Renal cortex interstitium (tissue), 11 donors: ENCODE measurements around the gene CACNA1C. TPM values are rescaled to one million over a fixed set of nuclear protein-coding genes. Genes with fewer than 3 reads are reported as not detected.
"Not testable (repeated sequence)": the region's sequence is repeated elsewhere in the genome, so short reads cannot be mapped to it uniquely, and the experiment has no call there.

Source experiments
- DNase-seq, 11 donors: peaks; one replicate each; pipeline ENCODE4 v3.0.0-alpha.2; 2013; ENCODE audit warnings: low read depth in 9 of 11, low spot score in 4 of 11; ENCODE audit errors: extremely low read depth in 1 of 11
- polyA plus RNA-seq, 3 donors: library from polyadenylated mRNA; unstranded; fragments of 120-200 nt; gene quantifications; one replicate each; pipeline ENCODE4 v1.2.1, GENCODE V29; 2013; ENCODE audit not compliant: insufficient read length in 3 of 3

Gene CACNA1C
- polyA plus RNA-seq, 3 donors: 7.2 to 13.1 (median 7.8) TPM

DNA sequence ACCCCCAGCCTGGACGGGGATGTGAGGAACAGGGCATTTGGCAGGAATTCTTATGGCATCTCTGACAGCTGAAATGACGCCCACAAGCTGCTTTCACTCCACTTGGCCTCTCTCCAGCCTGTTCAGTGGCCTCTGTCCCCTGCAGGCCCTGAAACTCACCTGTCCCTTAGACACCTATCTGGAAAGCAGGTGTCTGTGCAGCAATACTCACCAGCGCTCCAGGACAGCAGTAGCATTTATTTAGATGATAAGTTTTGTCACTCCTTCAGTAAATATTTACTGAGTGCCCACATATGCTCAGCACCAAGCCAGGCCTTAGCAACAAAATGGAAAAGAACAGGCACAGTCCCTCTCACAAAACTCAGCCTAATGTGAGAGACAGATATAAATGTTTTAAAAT lies 430.9 kb downstream of the CACNA1C start:
- no peak for DNase-seq

DNA sequence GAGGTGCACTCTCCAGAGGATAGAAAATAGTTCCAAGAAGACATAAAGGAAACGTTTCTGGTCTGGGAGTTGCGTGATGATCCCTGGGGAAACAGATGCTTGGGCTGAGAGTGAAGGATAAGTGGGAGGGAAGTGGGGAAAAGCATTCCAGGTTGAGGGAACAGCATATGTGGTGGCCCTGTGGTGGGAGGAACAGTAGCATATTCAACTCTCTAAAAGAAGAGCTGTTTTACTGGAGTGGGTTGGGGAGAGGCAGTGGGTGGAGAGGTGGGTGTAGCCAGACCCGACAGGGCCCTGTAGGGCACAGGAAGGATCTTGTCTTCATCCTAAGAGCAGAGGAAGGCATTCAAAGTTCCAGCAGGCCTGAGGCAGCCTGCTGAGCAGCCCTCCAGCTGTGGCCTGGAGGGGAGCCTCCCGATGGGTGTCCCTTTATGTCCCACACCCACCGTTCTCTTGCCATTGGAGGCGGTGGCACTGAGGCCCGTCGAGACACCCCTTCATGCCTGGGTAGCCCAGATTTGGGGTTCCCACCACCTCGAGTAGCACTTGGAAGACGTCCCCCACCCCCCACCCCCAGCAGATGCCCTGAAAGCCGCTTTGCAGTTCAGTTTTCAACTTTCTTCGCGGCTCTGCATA lies 431.5 kb downstream of the CACNA1C start:
- DNase-seq: no peak

DNA sequence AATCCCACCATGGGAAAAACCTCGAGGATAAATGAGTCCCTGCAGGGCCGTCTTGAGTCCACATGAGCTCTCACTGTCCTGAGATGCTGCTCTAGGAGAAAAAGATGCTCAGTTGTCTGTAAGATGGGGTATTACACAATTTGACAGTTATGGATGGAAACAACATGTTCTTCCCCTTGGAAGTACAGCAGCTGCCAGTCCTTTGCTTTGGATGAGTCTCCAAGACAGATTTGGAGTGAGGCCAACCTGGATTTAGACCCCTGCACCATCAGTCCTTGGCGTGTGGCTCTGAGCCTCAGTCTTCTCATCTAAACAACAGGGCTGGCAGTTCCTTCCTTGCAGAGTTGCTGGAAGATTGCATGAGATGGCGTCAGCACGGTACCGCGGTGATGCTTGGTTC lies 432.9 kb downstream of the CACNA1C start:
- DNase-seq: no peak

DNA sequence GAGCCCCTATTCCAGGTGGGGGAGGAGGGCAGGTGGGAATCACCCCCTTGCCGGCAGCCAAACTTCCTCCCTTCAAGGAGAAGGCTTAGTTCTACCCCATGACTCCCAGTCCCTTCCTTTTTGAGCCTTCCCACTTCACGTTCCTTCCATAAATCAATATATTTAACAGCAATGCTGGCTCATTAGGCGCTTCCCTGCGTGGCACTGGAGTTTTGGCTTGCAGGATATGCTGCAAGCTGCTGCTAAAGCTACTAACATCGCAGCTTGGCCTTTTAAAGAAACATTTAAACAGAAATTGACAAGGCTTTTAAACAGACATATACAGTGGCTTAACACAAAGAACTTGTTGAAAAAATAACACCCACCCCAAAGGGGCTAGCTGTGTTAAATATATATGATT lies 434.0 kb downstream of the CACNA1C start:
- DNase-seq: no peak

DNA sequence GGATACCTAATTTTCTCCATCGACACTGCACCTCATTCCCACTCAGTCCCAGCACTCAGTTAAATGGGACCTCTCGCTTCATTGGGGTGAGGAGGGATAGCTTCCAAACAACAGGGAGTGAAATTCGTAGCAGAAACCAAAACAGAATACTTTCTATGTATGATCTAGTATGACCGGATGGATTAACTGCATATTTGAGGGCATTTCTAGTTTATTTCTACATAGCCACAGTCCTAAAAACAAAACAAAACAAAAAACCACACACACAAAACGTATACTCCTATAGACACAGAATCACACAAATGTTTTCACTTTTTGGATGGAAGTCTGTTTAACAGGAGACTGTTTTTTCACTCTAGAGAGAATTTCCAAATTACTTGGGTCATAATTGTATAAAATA lies 434.5 kb downstream of the CACNA1C start:
- no peak for DNase-seq

DNA sequence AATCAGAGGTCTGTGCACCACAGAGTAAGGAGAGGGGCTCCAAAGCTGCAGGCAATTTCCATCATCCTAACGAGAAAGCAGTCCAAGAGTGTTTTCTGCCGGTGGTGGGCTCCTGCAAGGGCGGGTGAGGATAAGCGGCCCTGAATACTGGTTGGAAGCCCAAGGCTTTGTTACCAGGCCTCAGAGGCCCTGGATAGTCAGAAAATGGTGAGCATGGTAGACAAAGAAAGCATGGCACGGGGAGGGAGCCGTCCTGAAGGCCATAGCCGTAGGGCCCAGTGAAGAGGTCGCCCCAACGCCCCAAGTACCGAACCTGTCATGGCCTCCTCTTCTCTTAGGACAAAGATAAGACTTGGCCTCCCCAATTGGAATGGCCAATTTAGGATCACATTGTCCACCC lies 435.3 kb downstream of the CACNA1C start:
- no peak for DNase-seq

DNA sequence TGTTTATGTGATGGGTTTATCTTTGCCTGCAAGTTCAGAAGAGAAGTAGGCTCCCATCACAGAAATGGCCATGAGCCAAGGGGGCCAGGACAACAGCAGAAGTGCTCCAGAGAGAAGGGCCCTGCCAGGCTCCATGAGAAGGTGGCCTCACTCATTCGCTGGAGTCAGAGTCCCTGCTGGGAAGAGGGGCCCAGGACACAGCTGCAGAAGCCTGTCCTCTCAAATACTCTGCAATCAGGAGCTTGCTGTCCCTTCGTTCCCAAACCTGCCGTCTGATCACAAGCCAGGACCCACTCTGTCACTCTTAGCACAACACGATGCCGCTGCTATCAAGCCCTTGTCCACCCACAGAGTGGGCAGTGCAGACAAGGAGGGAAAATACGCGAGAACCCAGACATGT lies 435.8 kb downstream of the CACNA1C start:
- no peak for DNase-seq

DNA sequence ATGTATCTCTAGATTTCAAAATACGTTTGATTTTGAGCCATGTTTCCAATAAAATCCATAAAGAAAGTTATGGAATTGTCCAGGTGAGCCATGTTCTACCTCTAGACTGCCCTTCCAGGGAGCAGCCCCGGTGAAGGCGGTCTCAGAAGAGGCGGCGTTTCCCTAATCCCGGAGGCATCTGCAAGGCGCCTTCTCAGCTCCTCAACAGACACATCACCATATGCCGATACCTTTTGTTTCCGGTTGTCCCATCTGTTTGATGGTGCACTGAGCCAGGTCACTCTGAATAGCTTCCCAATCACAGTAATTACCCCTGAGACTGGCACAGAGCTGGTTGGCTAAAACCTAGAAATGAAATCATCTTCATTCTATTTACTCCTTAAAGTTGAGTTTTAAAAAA lies 436.5 kb downstream of the CACNA1C start:
- DNase-seq: no peak

DNA sequence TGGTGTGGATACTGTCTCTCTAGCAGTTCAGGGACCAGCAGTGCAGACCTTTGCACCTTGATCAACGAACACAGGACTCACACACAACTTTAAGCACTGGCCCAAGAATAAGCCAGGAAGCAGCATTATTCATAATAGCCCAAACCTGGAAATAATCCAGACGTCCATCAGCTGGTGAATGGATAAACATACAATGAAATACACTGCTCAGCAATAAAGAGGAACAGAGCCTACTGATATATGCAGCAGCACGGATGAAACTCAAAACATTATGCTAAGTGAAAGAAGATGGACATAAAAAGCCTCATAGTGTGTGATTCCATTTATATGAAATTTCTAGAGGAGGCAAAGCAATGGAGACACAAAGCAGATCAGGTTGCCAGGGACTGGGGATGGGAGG lies 438.0 kb downstream of the CACNA1C start:
- DNase-seq: peak in 1 of 11 donors; percentile 15

DNA sequence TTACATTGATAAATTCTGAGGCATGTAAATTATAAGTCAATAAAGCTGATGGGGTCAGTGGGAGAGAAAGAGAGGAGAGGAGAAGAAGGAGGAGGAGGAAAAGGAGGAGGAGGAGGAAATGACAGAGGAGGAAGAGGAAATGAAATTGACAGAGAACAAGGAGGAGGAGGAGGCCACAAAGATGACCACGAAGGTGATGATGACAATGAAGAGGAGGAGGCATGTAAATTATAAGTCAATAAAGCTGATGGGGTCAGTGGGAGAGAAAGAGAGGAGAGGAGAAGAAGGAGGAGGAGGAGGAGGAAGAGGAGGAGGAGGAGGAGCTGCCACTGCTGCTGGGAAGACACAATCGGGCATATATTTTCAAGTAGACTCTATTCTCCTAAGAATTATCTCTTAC lies 438.6 kb downstream of the CACNA1C start:
- DNase-seq: not testable (repeated sequence)

DNA sequence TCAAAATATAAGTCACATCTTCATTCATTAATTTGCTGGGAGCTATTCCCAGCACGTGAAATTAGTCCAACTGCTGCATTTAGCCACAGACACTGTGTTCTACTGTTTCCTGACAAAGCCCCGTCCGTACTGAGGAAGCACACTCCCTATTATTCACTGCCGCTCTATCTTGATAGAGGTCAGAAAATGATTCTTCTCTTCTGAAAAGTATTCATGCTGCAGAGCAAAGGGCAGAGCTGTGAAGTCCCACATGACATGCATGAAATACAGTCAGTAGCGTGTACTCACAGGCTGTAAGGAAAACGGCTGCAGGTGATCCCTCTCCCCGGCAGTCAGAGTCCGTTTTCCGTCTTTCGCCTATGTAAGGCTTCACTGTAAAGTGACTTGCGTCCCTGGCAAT lies 439.4 kb downstream of the CACNA1C start:
- DNase-seq: no peak

DNA sequence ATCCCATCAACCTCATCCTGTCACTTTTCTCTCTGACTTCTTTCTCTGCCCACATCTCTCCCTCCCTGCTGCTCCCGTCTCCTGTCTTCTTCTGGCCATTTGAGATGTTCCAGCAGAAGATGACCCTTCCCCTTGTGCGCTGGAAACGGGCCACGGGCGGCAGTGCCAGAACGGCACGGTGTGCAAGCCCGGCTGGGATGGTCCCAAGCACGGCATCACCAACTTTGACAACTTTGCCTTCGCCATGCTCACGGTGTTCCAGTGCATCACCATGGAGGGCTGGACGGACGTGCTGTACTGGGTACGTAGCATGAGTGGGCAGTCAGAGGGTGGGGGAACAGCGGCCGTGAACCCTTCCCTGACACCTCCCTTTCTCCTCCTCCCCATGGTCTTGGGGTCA lies 440.3 kb downstream of the CACNA1C start:
- no peak for DNase-seq

DNA sequence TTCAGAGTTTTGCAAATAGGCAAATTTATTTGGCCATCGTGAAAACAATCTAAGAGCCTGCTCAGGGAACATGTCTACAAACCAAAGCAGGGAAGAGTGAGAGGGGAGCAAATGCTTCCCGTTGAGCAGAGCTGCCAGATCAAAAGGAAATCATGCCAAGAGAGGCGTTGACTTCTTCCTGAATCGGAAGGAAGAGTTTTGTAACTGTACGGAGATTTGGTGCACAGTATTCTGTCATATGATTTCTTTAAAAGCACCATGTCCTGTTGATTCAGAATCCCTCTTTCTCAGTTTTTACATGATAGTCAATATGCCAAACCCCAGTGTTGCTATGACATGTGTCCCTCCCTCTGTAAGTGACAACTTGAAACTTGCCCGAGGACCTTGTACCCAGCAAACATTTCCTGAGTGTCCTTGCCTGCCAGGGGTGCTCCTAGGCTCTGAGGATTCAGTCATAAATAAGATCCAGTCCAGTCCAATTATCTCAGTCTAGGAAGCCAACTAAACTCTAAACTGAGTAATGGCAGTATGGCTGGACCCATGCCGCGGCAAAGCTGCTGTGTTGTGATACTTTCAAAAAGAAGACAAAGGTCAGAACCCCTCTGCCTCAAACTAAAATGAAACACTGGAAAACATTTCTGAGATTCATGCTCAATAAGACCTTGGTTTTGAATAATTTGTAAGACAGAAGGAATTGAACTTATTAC lies 441.9 kb downstream of the CACNA1C start:
- no peak for DNase-seq

DNA sequence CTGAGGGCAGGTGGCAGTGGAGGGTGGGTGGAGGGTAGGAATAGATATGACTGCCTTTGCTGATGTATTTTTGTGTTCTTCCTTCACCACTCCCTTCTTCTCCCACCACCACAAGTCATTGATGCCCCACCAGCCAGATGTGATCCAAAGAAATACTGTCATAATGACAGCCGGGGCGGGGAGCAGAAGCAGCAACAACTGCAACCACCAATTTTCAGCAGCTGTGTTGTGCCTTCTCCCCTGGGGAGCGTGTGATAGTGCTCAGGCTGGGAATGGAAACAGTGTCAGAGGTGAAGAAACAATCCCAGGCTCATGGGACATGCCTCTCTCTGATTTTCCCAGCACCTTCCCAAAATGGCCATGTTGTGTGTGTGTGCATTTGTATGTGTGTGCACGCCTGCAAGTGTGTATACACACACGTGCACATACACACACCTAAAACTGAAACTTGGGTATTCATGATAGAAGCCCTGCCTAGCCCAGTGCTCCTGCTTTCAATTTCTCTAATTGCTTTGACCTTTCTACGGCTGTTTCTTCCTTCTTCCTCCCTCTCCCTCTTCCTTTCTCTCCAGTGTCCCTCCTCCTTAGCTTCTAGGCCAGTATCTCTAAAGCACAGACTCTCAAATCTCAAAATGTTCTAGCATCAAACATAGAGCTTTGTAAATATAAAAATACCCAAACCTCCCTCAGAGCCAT lies 442.8 kb downstream of the CACNA1C start:
- DNase-seq: no peak

DNA sequence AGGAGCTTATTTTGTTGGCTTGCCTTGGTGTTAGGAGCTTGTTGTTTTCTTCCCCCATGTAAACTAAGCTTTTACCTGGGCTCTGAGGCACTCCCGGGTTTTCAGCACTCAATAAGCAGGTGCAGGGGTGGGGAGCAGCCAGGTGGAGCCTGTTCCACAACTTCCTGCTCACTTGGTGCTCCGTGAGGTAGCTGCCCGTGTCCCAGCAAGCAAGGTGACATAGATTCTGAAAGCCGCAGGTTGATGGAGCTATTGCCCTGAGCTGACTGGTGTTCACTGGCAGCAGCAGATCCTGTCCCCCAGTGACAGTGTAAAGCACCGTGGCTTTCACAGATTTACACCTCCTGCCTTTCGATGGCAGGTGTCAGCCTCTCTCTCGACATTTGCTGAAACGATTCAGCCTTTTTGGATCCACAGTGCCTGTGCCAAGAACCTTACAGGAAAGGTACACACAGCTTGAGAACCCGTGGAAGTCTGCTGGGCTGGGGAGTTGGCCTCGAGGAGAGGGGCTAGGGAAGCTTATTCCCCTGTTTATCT lies 446.2 kb downstream of the CACNA1C start:
- DNase-seq: peak in 1 of 11 donors; percentile 48

DNA sequence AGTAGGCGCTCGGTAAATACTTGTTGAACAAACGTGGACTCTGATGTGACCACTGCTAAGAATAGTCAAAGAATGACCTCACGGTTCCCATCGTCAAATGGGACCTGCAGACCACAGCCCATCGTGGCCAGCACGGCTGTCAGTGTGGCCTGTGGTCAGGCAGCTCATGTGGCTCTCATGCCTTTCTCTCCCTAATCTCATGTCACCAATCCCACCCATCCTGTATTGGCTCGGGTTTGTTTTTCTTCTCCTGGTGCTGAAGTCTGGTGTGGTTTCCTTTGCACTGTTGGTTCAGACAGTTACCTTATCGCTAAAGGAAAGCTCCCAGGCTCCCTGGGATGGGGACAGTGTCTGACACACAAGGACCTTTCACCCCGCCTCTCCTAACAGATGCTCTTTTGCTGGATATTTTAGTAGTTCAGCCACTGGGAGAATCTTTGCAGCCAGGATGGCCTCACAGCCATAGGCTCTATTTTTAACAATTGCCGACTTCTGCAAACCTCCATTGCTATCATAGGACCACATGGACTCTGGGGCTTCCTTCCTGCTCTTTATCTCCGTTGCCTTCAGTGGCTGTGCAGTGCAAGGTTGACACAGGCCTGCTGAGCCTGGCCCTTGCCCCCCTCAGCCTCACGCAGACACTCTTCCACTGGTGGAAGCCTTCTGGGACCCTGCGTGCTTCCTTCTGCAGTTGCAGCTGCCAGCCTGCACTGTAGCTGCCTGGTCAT lies 448.8 kb downstream of the CACNA1C start:
- DNase-seq: no peak

DNA sequence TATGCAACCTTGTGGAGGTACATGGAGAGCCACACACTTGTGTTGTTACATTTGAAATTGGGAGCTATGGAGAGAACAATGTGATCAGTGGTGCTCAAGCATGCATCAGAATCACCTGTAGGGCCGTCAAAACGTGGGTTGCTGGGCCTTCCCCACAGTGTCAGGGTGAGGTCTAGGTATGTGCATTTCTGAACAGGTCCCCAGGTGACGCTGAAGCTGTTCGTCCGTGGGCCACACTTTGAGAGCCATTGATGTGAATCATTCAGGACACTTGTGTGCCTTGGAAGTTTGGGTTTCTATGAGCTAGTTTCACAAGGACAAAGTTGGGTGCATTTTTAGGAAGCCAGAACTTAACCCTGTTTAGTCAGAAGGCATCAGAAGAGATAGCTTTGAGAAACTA lies 450.2 kb downstream of the CACNA1C start:
- no peak for DNase-seq

DNA sequence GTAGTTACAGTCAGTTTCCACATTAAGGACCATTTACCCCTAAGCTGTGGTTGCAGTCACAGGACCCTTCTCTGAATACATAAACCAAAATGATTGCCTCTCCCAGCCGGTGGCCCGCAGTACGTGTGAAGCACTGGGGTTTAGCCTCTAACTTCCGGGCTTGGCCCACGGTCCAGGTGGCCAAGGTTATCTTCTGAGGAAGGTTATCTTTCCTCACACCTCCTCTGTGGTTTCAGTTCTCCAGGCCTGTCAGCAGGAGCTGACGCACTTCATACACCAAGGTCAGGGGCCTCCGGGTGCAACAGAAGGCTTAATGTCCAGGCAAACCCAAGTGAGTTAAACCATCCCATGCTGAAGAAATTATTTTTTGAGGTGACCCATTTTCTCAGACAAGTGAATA lies 451.0 kb downstream of the CACNA1C start:
- no peak for DNase-seq

DNA sequence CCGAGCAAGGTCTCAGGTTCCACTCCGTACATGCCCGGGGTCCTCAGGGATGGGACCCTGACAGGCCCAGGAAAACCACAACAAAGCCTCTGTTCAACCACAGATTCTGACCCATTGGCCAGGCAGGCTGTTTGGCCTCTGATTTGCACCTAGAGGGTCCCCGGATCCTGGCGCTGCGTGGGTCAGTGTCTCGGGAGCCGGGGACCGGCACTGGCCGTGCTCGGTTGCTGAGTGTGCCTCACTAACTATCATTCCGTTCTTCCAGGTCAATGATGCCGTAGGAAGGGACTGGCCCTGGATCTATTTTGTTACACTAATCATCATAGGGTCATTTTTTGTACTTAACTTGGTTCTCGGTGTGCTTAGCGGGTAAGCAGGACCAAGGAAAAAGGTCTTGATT lies 451.8 kb downstream of the CACNA1C start:
- DNase-seq: no peak

DNA sequence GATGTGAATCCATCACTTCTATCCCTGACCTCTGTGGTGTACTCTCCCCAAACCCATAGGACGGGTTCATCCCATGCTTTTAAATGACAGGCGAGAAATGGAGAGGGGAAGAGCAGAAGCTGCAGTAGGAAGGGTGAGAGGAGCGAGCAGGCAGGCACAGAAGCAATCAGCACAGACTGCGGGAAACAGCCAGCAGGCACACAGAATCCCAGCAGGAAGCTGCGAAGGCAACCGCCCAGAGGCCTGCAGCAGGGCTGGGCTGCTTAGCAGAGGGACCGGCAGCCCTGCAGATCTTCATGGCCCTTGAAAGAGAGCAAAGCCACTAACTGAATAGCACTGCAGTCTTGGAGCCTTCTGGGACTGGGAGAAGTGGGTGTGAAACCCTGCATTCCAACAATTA lies 455.0 kb downstream of the CACNA1C start:
- DNase-seq: no peak
